ENCODE data around the gene TNFAIP8L1.
"Not testable (repeated sequence)": the region's sequence is repeated elsewhere in the genome, so short reads cannot be mapped to it uniquely, and the experiment has no call there.

TNFAIP8L1 gene

DNA sequence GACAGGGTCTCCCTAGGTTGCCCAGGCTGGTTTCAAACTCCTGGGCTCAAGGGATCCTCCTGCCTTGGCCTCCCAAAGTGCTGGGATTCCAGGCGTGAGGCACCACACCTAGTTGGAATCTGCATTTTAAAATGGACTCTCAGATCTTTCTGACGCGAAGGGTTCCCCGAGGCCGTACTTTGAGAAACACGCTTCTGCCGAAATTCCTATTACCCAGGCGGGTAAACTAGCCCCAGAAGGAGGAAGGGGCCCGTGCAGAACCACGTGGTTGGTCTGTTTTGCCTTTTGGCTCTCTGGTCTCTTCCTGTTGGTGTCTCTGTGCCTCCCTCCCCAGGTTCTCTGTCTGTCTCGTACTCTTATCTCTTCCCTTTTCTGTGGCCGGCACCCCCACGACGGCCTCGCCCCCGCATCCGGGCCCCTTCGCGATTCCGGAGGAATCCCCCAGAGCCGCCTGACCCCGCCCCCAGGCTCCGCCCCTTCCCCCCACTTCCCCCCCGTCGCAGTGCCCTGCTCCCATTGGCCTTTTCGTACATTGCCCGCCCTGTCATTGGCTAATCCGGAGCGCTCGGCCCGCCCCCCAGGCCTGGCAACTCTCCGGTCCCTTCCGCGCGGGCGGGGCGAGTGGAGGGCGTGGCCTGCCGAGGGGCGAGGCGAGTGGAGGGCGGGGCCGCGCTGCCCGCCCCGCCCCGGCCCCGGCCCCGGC, at the start of gene TNFAIP8L1:
Gene TNFAIP8L1 (plus strand): TSS at position 689 of the 703 bp plus-strand sequence. CDS start 12,354 bp downstream, outside the sequence.
- peak; percentile 100 for DNase-seq (ENCODE audit: extremely low spot score, insufficient read length, low read depth)

DNA sequence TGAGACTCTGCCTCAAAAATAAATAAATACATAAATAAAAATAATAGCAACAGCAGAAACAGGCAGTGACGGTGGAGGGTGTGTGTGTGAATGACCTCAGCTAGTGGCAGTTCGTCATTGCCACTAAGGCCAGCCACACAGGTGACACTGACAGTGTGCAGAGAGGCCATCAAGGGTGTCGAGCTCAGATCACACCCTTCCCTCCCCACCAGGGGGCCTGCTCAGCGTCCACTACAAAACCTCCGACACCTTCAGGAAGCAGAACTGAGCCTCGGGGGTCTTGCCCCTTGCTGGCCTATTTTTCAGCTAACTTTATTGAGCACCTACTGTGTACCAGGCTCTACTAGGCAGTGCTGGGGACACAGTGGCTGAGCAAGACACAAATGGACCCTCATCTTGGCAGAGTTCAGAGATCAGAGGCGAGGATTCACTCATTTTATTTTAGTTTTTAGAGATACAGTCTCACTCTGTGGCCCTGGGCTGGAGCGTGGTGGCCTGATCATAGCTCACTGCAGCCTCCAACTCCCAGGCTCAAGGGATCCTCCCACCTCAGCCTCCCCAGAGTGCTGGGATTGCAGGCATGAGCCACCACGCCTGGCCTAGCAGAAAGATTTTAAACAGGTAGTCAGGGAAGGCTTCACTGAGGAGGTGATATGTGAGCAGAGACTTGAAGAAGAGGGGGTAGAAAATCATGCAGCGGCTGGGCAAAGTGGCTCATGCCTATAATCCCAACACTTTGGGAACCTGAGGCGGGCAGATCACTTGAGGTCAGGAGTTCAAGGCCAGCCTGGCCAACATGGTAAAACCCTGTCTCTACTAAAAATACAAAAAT, 49.5 kb upstream of the TNFAIP8L1 start:
- no peak for FAIRE-seq
- no peak for DNase-seq (ENCODE audit: extremely low spot score, insufficient read length, low read depth)

More for the DNA sequence above, at the start of gene TNFAIP8L1:
- peak; percentile 94 for FAIRE-seq

DNA sequence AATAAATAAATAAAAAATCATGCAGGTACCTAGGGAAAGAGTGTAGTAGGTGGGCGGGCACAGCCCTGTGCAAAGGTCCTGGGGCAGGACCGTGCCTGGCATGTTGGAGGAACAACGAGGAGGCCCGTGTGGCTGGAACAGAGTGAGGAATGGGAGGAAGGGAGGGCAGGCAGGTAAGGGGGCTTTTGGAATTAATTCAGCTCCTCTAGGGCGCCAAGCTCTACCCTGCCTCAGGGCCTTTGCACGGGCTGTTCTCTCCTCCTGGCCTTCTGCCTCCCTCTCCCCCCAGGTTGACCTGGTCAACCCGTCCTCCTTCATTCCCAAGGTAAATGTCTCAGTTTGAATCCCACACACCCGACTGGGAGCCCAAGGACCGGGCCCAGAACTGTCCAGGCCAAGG, 48.8 kb upstream of the TNFAIP8L1 start:
- no peak for FAIRE-seq
- no peak for DNase-seq (ENCODE audit: extremely low spot score, insufficient read length, low read depth)

- FAIRE-seq: no peak
Observed at GRCh38 chr19:4591320-4591719, 48.0 kb upstream of the TNFAIP8L1 start.

GRCh38 chr19:4592445-4592844, 46.9 kb upstream of the TNFAIP8L1 start:
- no peak for FAIRE-seq
- DNase-seq (ENCODE audit: extremely low spot score, insufficient read length, low read depth): no peak

More at GRCh38 chr19:4591320-4591719, 48.0 kb upstream of the TNFAIP8L1 start:
- DNase-seq (ENCODE audit: extremely low spot score, insufficient read length, low read depth): no peak

- FAIRE-seq: no peak
- no peak for DNase-seq (ENCODE audit: extremely low spot score, insufficient read length, low read depth)
Observed at GRCh38 chr19:4593409-4593851, 45.9 kb upstream of the TNFAIP8L1 start.

DNA sequence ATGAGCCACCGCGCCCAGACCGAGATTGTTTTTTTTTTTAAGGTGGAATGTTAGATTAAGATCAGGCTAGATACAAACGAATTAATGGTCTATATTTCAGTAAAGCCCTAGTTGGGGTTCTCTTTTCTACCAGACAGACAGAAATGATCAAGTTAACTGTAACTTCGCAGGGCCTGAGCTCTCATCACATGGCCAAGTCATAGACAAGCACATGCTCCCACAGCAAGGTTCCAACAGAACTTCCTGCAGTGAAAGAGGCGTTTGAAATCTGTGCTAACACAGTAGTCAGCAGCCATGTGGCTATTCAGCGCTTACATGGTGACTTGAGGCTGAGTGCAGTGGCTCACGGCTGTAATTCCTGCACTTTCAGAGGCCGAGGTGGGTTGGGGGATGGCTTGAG, 45.1 kb upstream of the TNFAIP8L1 start:
- DNase-seq (ENCODE audit: extremely low spot score, insufficient read length, low read depth): no peak
- FAIRE-seq: no peak

- FAIRE-seq; DNase-seq (ENCODE audit: extremely low spot score, insufficient read length, low read depth): not testable (repeated sequence)
Observed at GRCh38 chr19:4595158-4595557, 44.2 kb upstream of the TNFAIP8L1 start.

DNA sequence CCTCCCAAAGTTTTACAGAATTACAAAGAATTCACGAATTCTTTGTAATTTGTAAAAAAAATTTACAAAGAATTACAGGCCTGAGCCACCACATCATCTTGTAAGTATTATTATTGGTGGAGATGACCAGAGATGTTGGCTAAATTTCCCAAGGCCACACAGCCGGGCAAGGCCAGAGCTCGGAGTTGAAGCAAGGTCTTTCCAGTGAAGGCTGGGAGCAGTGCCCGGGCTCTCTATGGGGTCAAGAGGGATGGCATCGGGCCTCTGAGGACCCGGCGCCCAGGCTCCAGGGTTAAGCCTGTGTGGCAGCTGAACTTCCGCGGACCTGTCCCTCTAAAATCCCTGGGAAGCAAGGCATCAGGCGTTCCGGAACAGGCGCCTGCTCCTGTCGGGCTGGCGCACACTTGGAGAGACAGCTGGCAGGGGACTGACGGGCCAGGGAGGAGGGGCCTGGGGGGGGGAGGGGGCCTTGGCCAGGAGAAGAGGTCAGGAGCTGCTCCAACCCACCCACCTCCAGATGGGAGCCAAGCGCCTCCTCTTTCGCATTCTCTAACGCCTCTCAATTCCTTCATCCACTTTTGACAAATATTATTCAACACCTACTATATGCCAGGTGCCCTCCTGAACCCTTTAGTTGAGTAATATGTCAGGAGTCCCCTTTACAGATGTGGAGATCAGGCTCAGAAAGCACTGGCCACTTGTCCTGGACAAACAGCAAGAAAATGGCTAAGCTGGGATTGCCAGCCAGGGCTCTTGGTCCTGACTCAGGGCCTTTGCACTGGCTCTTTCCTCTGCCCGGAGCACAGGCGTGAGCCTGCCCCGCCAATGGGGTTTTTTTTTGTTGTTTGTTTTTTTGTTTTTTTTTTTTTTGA, 43.0 kb upstream of the TNFAIP8L1 start:
- FAIRE-seq (no peak), DNase-seq (ENCODE audit: extremely low spot score, insufficient read length, low read depth) (no peak)

GRCh38 chr19:4597278-4597974, 41.9 kb upstream of the TNFAIP8L1 start:
- DNase-seq (ENCODE audit: extremely low spot score, insufficient read length, low read depth): no peak
- no peak for FAIRE-seq

DNA sequence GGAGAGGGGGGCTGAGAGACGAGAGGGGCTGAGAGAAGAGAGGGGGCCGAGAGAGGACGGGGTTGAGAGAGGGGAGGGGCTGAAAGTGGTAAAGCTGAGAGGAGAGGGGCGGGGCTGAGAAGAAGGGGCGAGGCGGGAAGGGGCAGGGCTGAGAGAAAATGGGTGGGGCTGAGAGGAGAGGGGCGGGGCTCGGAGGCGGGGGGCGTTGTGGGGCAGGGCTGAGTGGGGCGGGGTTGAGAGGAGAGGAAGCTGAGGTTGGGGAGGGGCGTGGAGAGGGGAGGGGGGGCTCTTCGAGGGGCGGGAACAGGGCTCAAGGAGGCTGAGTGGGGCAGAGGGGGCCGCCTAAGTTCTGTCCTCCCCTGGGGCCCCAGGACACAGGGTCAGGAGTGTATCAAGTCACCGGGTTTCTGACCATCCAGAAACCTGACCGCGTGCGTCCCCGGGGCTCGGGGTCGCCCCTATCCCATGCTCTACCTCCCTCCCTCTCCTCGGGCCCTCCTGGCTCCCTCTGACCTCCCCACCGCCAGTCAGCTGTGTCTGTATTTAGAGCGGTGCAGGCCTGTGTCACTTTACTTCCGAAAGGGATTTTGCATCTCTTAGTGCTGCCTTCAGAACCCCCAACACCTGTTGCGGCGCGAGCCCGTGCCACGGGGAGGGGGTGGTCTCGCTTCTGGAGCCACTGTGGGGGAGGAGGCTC, 41.2 kb upstream of the TNFAIP8L1 start:
- no peak for FAIRE-seq
- peak; percentile 64 for DNase-seq (ENCODE audit: extremely low spot score, insufficient read length, low read depth)

GRCh38 chr19:4598712-4599111, 40.6 kb upstream of the TNFAIP8L1 start:
- no peak for DNase-seq (ENCODE audit: extremely low spot score, insufficient read length, low read depth)
- FAIRE-seq: no peak

DNA sequence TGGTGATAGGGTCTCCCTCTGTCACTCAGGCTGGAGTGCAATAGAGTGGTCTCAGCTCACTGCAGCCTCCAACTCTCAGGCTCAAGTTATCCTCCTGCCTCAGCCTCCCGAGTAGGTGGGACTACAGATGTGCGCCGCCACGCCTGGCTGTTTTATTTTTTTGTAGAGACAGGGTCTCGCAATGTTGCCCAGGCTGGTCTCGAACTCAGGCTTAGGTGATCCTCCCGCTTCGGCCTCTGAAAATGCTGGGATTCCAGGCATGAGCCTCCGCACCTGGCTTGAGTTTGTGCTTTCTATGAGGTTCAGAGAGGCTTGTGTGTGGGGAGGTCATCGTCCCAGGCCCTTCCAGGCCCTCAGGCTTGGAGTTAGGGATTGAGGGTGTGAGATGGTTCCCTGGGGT, 39.2 kb upstream of the TNFAIP8L1 start:
- no peak for FAIRE-seq

GRCh38 chr19:4600893-4601292, 38.4 kb upstream of the TNFAIP8L1 start:
- DNase-seq (ENCODE audit: extremely low spot score, insufficient read length, low read depth) (no peak), FAIRE-seq (no peak)

More for the DNA sequence above, 39.2 kb upstream of the TNFAIP8L1 start:
- no peak for DNase-seq (ENCODE audit: extremely low spot score, insufficient read length, low read depth)

- DNase-seq (ENCODE audit: extremely low spot score, insufficient read length, low read depth) (no peak), FAIRE-seq (no peak)
Observed at GRCh38 chr19:4602173-4602788, 37.0 kb upstream of the TNFAIP8L1 start.

DNA sequence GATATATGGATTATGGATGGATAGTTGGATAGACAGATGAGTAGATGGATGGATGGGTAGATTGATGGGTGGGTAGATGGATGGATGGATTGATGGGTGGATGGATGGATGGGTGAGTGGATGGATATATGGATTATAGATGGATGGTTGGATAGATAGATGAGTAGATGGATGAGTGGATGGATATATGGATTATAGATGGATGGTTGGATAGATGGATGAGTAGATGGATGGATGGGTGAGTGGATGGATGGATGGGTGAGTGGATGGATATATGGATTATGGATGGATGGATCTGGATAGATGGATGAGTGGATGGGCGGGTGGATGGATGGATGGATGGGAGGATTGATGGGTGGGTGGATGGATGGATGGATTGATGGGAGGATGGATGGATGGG, 36.4 kb upstream of the TNFAIP8L1 start:
- DNase-seq (ENCODE audit: extremely low spot score, insufficient read length, low read depth): no peak
- FAIRE-seq: no peak

DNA sequence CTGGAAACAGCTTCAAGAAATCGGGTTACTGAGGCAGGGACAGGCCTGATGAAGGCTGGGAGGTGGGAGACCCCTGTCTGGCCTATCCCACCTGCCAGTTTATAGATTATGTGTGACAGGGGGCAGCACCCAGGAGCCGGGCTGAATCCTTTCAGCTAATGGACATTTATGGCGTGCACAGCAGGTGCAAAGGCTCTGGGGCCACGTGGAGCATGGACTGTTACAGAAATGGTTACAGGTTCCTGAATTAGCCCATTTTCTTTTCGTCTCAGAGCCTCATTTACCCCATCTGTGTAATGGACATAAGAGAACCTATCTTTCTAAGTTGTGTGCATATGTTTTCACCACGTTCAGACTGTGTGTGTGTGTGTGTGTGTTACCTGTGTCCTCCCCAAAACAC, 34.4 kb upstream of the TNFAIP8L1 start:
- DNase-seq (ENCODE audit: extremely low spot score, insufficient read length, low read depth) (no peak), FAIRE-seq (no peak)

DNA sequence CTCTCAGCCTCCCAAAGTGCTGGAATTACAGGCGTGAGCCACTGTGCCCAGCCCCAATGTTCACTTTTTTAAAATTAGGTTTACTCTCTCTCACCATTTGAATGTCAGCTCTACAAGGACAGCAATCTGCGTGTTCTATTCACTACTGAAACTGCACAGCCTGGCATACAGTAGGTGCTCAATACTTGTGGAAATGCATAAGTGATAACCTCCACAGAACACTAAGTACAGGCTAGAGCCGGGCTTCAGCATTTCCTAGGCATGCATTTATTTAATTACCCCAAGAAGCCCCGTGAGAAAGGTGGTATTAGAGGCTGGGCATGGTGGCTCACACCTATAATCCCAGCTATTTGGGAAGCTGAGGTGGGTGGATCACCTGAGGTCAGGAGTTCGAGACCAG, 33.1 kb upstream of the TNFAIP8L1 start:
- FAIRE-seq: no peak
- no peak for DNase-seq (ENCODE audit: extremely low spot score, insufficient read length, low read depth)
